Measurements from ENCODE around the gene MOV10L1. TPM values are rescaled to one million over a fixed set of nuclear protein-coding genes. Genes with fewer than 3 reads are reported as not detected.

MOV10L1 gene
- total and polyA plus RNA-seq, 2 experiments from 2014 or later: 0.73 to 1.8 TPM

DNA sequence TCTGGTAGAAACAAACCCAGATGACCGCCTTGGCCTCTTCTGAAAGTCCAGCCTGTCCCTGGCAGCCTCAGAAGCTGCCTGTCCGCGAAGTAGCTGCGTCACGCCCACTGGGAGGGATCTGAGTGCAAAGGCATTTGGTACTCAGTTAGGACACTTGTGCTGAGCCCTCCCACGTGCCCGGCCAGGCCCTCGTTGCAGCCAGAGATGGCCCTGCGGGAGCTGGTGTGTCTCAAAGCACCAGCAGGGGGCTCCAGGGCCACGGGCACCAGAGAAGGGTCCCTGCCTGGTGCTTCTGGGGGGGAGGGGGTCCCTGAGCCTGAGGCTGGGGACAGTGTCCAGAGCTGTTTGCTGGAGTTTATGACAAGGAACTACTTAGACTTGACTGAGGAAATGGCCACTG lies 116.8 kb downstream of the MOV10L1 start:
- no peak for TF ChIP-seq POLR2AphosphoS5 (IDR thresholded peaks at IDR 0.05; ENCODE audit: low read depth)
- TF ChIP-seq, protein P1, sequence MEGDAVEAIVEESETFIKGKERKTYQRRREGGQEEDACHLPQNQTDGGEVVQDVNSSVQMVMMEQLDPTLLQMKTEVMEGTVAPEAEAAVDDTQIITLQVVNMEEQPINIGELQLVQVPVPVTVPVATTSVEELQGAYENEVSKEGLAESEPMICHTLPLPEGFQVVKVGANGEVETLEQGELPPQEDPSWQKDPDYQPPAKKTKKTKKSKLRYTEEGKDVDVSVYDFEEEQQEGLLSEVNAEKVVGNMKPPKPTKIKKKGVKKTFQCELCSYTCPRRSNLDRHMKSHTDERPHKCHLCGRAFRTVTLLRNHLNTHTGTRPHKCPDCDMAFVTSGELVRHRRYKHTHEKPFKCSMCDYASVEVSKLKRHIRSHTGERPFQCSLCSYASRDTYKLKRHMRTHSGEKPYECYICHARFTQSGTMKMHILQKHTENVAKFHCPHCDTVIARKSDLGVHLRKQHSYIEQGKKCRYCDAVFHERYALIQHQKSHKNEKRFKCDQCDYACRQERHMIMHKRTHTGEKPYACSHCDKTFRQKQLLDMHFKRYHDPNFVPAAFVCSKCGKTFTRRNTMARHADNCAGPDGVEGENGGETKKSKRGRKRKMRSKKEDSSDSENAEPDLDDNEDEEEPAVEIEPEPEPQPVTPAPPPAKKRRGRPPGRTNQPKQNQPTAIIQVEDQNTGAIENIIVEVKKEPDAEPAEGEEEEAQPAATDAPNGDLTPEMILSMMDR (conservative IDR thresholded peaks at IDR 0.05; ENCODE audit: low read depth in 2 of 2): peak; percentile 67
- no peak overlapping the region for H3K27ac Mint-ChIP-seq
- Histone ChIP-seq H3K4me2 (no peak overlapping the region), H3K9me2 (ENCODE audit: insufficient read depth) (no peaks in the 10 kb centered on the region), H3K4me3 (no peak overlapping the region), H3K4me1 (ENCODE audit: insufficient read depth) (peaks cover 8% of the 10 kb centered on the region; the same call in 1 of the 2 replicates), H3F3A (replicated peaks; ENCODE audit: low read depth) (peaks cover 5% of the 10 kb centered on the region; the same call in 1 of the 2 replicates), H3K36me3 (ENCODE audit: insufficient read depth) (peaks cover 7% of the 10 kb centered on the region; the same call in 1 of the 2 replicates), H3K79me2 (replicated peaks; ENCODE audit: insufficient read depth) (peaks cover 28% of the 10 kb centered on the region), H4K20me1 (replicated peaks; ENCODE audit: insufficient read depth) (peaks cover 9% of the 10 kb centered on the region), H3K27ac (ENCODE audit: low read depth) (no peak overlapping the region), H3K27me3 (ENCODE audit: insufficient read depth) (peaks cover 9% of the 10 kb centered on the region; the same call in 1 of the 2 replicates), H2AFZ (no peak overlapping the region)
- H3K4me3 Mint-ChIP-seq: no peak overlapping the region
- DNase-seq (ENCODE audit: low spot score) (peak; percentile 88), ATAC-seq (peak; percentile 79)
- peaks cover 6% of the 10 kb centered on the region; the same call in 2 of the 3 replicates for H3K9me3 Mint-ChIP-seq
- H3K36me3 Mint-ChIP-seq (ENCODE audit: low read depth): peaks cover 43% of the 10 kb centered on the region
- peaks cover 10% of the 10 kb centered on the region for H3K4me1 Mint-ChIP-seq
- H3K27me3 Mint-ChIP-seq (ENCODE audit: insufficient read depth, low read depth, poor library complexity): peaks cover 15% of the 10 kb centered on the region

DNA sequence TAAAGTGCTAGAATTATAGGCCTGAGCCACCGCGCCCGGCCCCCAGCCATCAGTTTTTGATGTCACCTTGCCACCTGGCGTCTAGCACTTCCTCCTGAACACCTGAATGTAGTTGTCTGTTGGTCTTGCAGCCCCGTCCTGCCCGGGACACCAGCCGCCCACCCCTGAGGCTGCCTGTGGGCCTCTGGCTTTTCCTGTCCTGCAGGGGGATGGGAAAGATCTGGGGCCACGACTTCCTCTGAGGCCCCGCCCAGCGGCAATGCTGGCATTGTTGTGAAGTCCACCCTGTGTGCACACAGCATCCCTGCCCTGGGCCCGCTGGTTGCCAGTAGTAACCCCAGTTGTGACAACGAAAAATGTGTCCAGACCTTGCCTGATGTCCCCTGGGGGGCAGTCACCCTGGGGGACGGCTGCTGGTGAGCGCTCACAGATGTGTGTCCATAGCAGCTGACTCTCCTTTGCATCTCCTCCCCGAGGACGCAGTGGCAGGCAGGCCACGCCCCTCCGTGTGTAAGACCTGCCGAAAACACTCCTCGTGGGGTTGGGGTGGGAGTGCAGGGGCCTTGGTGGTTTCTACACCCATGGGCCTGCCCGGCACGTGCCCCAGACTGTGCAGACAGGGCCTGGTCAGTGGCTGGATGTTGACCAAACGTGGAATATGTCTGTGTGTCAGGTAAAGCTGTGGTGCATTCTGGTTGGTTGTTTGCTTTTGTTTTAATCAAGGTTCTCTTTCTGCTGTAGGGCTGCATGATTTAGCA lies 117.8 kb downstream of the MOV10L1 start:
- peaks cover 27% of the 10 kb centered on the region for H3K79me2 ChIP-seq (replicated peaks; ENCODE audit: insufficient read depth)
- TF ChIP-seq ZNF114 (CRISPR knock-in tag; IDR thresholded peaks at IDR 0.05): no peak
- no peak for TF ChIP-seq EZH2 (IDR thresholded peaks at IDR 0.05; ENCODE audit: low read depth, unreplicated experiment)
- TF ChIP-seq NANOG (IDR thresholded peaks at IDR 0.05; ENCODE audit: borderline replicate concordance): no peak
- no peak for TF ChIP-seq JUNB (IDR thresholded peaks at IDR 0.05; ENCODE audit: unreplicated experiment)
- TF ChIP-seq EZH2phosphoT487 (IDR thresholded peaks at IDR 0.05; ENCODE audit: unreplicated experiment): no peak
- TF ChIP-seq, protein P2, sequence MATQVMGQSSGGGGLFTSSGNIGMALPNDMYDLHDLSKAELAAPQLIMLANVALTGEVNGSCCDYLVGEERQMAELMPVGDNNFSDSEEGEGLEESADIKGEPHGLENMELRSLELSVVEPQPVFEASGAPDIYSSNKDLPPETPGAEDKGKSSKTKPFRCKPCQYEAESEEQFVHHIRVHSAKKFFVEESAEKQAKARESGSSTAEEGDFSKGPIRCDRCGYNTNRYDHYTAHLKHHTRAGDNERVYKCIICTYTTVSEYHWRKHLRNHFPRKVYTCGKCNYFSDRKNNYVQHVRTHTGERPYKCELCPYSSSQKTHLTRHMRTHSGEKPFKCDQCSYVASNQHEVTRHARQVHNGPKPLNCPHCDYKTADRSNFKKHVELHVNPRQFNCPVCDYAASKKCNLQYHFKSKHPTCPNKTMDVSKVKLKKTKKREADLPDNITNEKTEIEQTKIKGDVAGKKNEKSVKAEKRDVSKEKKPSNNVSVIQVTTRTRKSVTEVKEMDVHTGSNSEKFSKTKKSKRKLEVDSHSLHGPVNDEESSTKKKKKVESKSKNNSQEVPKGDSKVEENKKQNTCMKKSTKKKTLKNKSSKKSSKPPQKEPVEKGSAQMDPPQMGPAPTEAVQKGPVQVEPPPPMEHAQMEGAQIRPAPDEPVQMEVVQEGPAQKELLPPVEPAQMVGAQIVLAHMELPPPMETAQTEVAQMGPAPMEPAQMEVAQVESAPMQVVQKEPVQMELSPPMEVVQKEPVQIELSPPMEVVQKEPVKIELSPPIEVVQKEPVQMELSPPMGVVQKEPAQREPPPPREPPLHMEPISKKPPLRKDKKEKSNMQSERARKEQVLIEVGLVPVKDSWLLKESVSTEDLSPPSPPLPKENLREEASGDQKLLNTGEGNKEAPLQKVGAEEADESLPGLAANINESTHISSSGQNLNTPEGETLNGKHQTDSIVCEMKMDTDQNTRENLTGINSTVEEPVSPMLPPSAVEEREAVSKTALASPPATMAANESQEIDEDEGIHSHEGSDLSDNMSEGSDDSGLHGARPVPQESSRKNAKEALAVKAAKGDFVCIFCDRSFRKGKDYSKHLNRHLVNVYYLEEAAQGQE (IDR thresholded peaks at IDR 0.05; ENCODE audit: unreplicated experiment): no peak
- TF ChIP-seq, protein P1 (conservative IDR thresholded peaks at IDR 0.05; ENCODE audit: low read depth in 2 of 2): no peak
- TF ChIP-seq, protein P3, sequence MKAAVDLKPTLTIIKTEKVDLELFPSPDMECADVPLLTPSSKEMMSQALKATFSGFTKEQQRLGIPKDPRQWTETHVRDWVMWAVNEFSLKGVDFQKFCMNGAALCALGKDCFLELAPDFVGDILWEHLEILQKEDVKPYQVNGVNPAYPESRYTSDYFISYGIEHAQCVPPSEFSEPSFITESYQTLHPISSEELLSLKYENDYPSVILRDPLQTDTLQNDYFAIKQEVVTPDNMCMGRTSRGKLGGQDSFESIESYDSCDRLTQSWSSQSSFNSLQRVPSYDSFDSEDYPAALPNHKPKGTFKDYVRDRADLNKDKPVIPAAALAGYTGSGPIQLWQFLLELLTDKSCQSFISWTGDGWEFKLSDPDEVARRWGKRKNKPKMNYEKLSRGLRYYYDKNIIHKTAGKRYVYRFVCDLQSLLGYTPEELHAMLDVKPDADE (IDR thresholded peaks at IDR 0.05): no peak
- TF ChIP-seq STAT1 (IDR thresholded peaks at IDR 0.05; ENCODE audit: unreplicated experiment): no peak
- no peak for TF ChIP-seq POLR2AphosphoS5 (IDR thresholded peaks at IDR 0.05; ENCODE audit: low read depth)

More for the DNA sequence above, 117.8 kb downstream of the MOV10L1 start:
- DNase-seq (ENCODE audit: low spot score) (no peak), ATAC-seq (no peak)
- Mint-ChIP-seq H3K4me3 (no peak overlapping the region), H3K36me3 (ENCODE audit: low read depth) (peaks cover 42% of the 10 kb centered on the region), H3K27ac (no peak overlapping the region), H3K27me3 (ENCODE audit: insufficient read depth, low read depth, poor library complexity) (peaks cover 9% of the 10 kb centered on the region), H3K4me1 (0 out of 3 replicates have a peak, but pooled peaks cover 3% of the 10 kb centered on the region), H3K9me3 (peaks cover 6% of the 10 kb centered on the region; the same call in 2 of the 3 replicates)
- H3K27me3 ChIP-seq (ENCODE audit: insufficient read depth): 0 out of 2 replicates have a peak, but pooled peaks cover under 1% of the 10 kb centered on the region
- H3K4me2 ChIP-seq: no peak overlapping the region
- no peaks in the 10 kb centered on the region for H3K9me2 ChIP-seq (ENCODE audit: insufficient read depth)
- H3K4me1 ChIP-seq (ENCODE audit: insufficient read depth): no peaks in the 10 kb centered on the region
- no peak overlapping the region for H3K27ac ChIP-seq (ENCODE audit: low read depth)
- H3K4me3 ChIP-seq: no peak overlapping the region
- peaks cover 5% of the 10 kb centered on the region; the same call in 1 of the 2 replicates for H3F3A ChIP-seq (replicated peaks; ENCODE audit: low read depth)
- peaks cover 7% of the 10 kb centered on the region; the same call in 1 of the 2 replicates for H3K36me3 ChIP-seq (ENCODE audit: insufficient read depth)
- H4K20me1 ChIP-seq (replicated peaks; ENCODE audit: insufficient read depth): peaks cover 9% of the 10 kb centered on the region
- H2AFZ ChIP-seq: no peak overlapping the region

Measured in GM23338 (cell line).